DND-41 (cell line): Measurements from ENCODE around the gene BAG3.

Source experiments
- ATAC-seq: fragments of 200-7000 bp; cut with Tn5 transposase; 3 replicates; pipeline ENCODE4 v1.9.1; 2021; ENCODE audit warnings: low read depth; ENCODE audit not compliant: insufficient read depth
- DNase-seq: peaks from one replicate; pipeline ENCODE4 v3.0.0-alpha.2; 2020
- H2AFZ ChIP-seq: 2 replicates; pipeline ENCODE4 v1.6.0; 2012; ENCODE audit warnings: low read depth, low read length
- H3K27ac ChIP-seq: 2 replicates; pipeline ENCODE4 v1.5.1; 2012; ENCODE audit warnings: low read length, inconsistent platforms
- H3K27me3 ChIP-seq: fragments of 200-600 bp; sonication (generic); 2 replicates; pipeline ENCODE4 v1.6.0; 2012; ENCODE audit warnings: low read length, mild to moderate bottlenecking, inconsistent platforms; ENCODE audit not compliant: insufficient read depth, poor library complexity
- H3K36me3 ChIP-seq: 2 replicates; pipeline ENCODE4 v1.5.1; 2012; ENCODE audit warnings: low read length, inconsistent platforms; ENCODE audit not compliant: insufficient read depth
- H3K4me1 ChIP-seq: 2 replicates; pipeline ENCODE4 v1.5.1; 2012; ENCODE audit warnings: mild to moderate bottlenecking, low read length; ENCODE audit not compliant: insufficient read depth
- H3K4me2 ChIP-seq: 2 replicates; pipeline ENCODE4 v1.6.0; 2012; ENCODE audit warnings: mild to moderate bottlenecking, moderate library complexity, low read length, inconsistent platforms; ENCODE audit not compliant: insufficient read depth
- H3K4me3 ChIP-seq, 2 experiments: fragments of 200-600 bp in 1 of 2; shearing (Covaris generic) in 1 of 2; 2 replicates each; pipeline ENCODE4 v1.5.1; 2012 to 2016; ENCODE audit warnings: inconsistent platforms in 2 of 2, low read length in 2 of 2, mild to moderate bottlenecking in 2 of 2, low read depth in 1 of 2, moderate library complexity in 1 of 2
- H3K79me2 ChIP-seq: 2 replicates; pipeline ENCODE4 v1.6.0; 2012; ENCODE audit warnings: low read length, inconsistent platforms; ENCODE audit not compliant: insufficient read depth
- H3K9ac ChIP-seq: 2 replicates; pipeline ENCODE4 v1.6.0; 2012; ENCODE audit warnings: low read depth, mild to moderate bottlenecking, inconsistent platforms, low read length, moderate library complexity
- H3K9me3 ChIP-seq: 2 replicates; pipeline ENCODE4 v1.5.1; 2012; ENCODE audit warnings: low read length, moderate library complexity, mild to moderate bottlenecking, inconsistent platforms; ENCODE audit not compliant: insufficient read depth, severe bottlenecking
- H4K20me1 ChIP-seq: 2 replicates; pipeline ENCODE4 v1.6.0; 2012; ENCODE audit warnings: low read length; ENCODE audit not compliant: insufficient read depth
- CTCF ChIP-seq: IDR thresholded peaks from 2 replicates; pipeline ENCODE4 v1.5.1; 2012; ENCODE audit warnings: borderline replicate concordance, low read length, moderate library complexity, mild to moderate bottlenecking; ENCODE audit not compliant: poor library complexity, severe bottlenecking; ENCODE audit errors: extremely low read depth
- EZH2 ChIP-seq: IDR thresholded peaks from 3 replicates; pipeline ENCODE4 v1.6.1; 2012; ENCODE audit warnings: borderline replicate concordance, low read depth, mild to moderate bottlenecking, moderate library complexity, low read length, inconsistent platforms; ENCODE audit not compliant: severe bottlenecking

Gene BAG3

GRCh38 chr10:119665901-119666708, 14.9 kb downstream of the BAG3 start:
- DNase-seq (no peak), ATAC-seq (no peak)
- Histone ChIP-seq H3K79me2 (no peaks in the 10 kb centered on the region), H3K9me3 (no peaks in the 10 kb centered on the region), H3K27ac (no peak overlapping the region), H3K9ac (no peak overlapping the region), H3K4me1 (no peaks in the 10 kb centered on the region), H2AFZ (no peak overlapping the region), H3K4me3 (no peak overlapping the region), H3K36me3 (peaks cover 7% of the 10 kb centered on the region; the same call in 1 of the 2 replicates), H4K20me1 (peaks cover 3% of the 10 kb centered on the region; the same call in 1 of the 2 replicates), H3K4me2 (no peak overlapping the region), H3K27me3 (no peaks in the 10 kb centered on the region)
- no peak for TF ChIP-seq CTCF
- TF ChIP-seq EZH2, result no peak

GRCh38 chr10:119666709-119667004, 15.5 kb downstream of the BAG3 start:
- TF ChIP-seq CTCF, result no peak
- DNase-seq (no peak), ATAC-seq (no peak)
- H3K4me3 ChIP-seq, result no peak overlapping the region
- no peaks in the 10 kb centered on the region for H3K79me2 ChIP-seq
- no peaks in the 10 kb centered on the region for H3K4me1 ChIP-seq
- H3K4me2 ChIP-seq, result no peak overlapping the region
- H4K20me1 ChIP-seq, result peaks cover 3% of the 10 kb centered on the region; the same call in 1 of the 2 replicates
- H3K27me3 ChIP-seq, result no peaks in the 10 kb centered on the region
- no peak overlapping the region for H3K27ac ChIP-seq
- no peak overlapping the region for H2AFZ ChIP-seq
- H3K9ac ChIP-seq, result no peak overlapping the region
- H3K9me3 ChIP-seq, result no peaks in the 10 kb centered on the region
- H3K36me3 ChIP-seq, result peaks cover 7% of the 10 kb centered on the region; the same call in 1 of the 2 replicates

GRCh38 chr10:119667562-119668328, 16.6 kb downstream of the BAG3 start:
- DNase-seq, result peak; percentile 60
- H2AFZ ChIP-seq, result no peak overlapping the region

More at GRCh38 chr10:119667562-119668328, 16.6 kb downstream of the BAG3 start:
- H3K4me3 ChIP-seq, result no peak overlapping the region
- no peaks in the 10 kb centered on the region for H3K9me3 ChIP-seq
- no peak overlapping the region for H3K4me2 ChIP-seq
- H3K27ac ChIP-seq, result no peak overlapping the region
- peak; percentile 86 for ATAC-seq
- H3K36me3 ChIP-seq, result peaks cover 14% of the 10 kb centered on the region; the same call in 1 of the 2 replicates
- peak; percentile 35 for TF ChIP-seq CTCF
- TF ChIP-seq EZH2, result no peak
- no peaks in the 10 kb centered on the region for H3K4me1 ChIP-seq
- H3K27me3 ChIP-seq, result no peaks in the 10 kb centered on the region
- no peaks in the 10 kb centered on the region for H3K79me2 ChIP-seq
- peaks cover 3% of the 10 kb centered on the region; the same call in 1 of the 2 replicates for H4K20me1 ChIP-seq
- H3K9ac ChIP-seq, result no peak overlapping the region
